Body of pancreas (tissue), 4 donors: Measurements from ENCODE around the gene ZNF408. TPM values are rescaled to one million over a fixed set of nuclear protein-coding genes. Genes with fewer than 3 reads are reported as not detected.

Source experiments
- ATAC-seq: fragments of 150-250 bp; one replicate; pipeline ENCODE4 v1.9.1; 2016
- DNase-seq, 4 donors: peaks; one replicate each; pipeline ENCODE4 v3.0.0-alpha.2; 2019
- H3K27ac ChIP-seq, 4 donors: fragments of 200-600 bp; sonication (generic); 1 replicate in 3 of 4; 2 replicates in 1 of 4; pipeline versions ENCODE4 v1.5.1 to v1.6.1; 2016 to 2019; ENCODE audit warnings: mild to moderate bottlenecking in 1 of 4, mixed read lengths in 1 of 4, moderate library complexity in 1 of 4
- H3K27me3 ChIP-seq, 2 donors: fragments of 200-600 bp; sonication (generic); one replicate each; pipeline ENCODE4 v1.6.0; 2016; ENCODE audit warnings: mild to moderate bottlenecking in 1 of 2
- H3K36me3 ChIP-seq, 2 donors: fragments of 200-600 bp; sonication (generic); replicated peaks in 1 of 2; 2 replicates each; pipeline ENCODE4 v1.5.1; 2016; ENCODE audit warnings: low read depth in 2 of 2; ENCODE audit not compliant: insufficient read depth in 1 of 2
- H3K4me1 ChIP-seq: fragments of 200-600 bp; sonication (generic); one replicate; pipeline ENCODE4 v1.6.0; 2016
- H3K4me3 ChIP-seq, 2 donors: fragments of 200-600 bp; sonication (generic); 1 replicate in 1 of 2; 2 replicates in 1 of 2; pipeline ENCODE4 v1.5.1; 2016 to 2019
- H3K9me3 ChIP-seq, 3 donors: fragments of 200-600 bp; sonication (generic); 1 replicate in 2 of 3; 2 replicates in 1 of 3; pipeline ENCODE4 v1.5.1; 2016
- POLR2A ChIP-seq, 3 donors: fragments of 450-650 bp; IDR thresholded peaks; one replicate each; pipeline ENCODE4 v1.6.1; 2016; ENCODE audit warnings: antibody characterized with exemption in 3 of 3, mild to moderate bottlenecking in 2 of 3
- WGBS, 2 donors: methylation state at CpG; one replicate each; pipeline ENCODE4 v1.1.5; 2017; 5-methylcytosine and 5-hydroxymethylcytosine counted together
- intact Hi-C: fragments of 100-400 bp; cut with DNase I; formaldehyde crosslinking; loops from one replicate; pipeline ENCODE4 v1.15.1; 2023
- total RNA-seq, 2 donors: library from RNA; depleted of rRNA; stranded (reverse); fragments of >200 nt; gene quantifications; one replicate each; pipeline ENCODE4 v1.1.0, GENCODE V29; 2016
- TF ChIP-seq, protein P1 (sequence below), 7 experiments: fragments of 450-650 bp in 4 of 7; fragments of 200-600 bp in 3 of 7; sonication (generic) in 3 of 7; IDR thresholded peaks; one replicate each; pipeline ENCODE4 v1.5.1; 2016 to 2019; ENCODE audit warnings: antibody characterized with exemption in 7 of 7

ZNF408 gene
- total RNA-seq, result 1 to 10 TPM; 6.5 to 7.9 TPM

DNA sequence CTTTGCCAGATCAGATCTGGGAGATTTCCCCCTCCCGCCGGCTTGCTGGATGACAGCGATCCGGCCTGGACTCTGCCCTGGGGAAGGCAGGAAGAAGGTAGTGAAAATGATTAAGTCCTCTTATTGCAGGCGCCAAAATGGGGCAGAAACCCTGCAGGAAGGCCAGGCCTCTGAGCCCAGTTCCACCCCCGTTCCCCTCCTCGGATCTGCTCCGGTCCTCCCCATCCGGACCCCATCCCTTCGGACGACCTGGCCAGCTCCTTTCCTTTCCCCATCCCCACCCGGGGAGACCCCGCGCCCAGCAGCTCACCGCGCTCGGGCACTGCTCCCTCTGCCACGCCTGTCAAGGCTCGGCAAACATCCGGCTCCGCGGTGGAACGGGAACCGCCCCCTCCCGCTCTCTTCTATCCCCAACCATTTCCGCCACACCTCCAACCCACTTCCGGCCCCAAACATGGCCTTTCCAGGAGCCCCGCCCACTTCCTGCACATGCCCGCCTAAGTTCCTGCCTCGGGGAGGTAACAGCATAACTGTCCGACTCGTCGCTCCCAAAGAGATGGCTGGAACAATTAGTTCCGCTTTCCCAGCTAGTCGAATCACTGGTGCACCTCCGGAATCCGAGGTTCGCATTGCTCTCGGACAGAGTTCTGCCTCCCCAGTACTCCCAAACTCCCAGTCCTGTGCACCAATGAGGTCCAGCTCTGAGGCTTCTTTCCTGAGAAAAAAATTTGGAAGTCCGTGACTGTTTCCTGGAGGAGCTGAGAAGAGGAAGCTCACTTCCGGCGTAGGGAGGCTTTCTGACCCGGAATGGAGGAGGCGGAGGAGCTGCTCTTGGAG, at the start of gene ZNF408, which contains the start of gene ARHGAP1:
Gene ZNF408, plus strand, starts transcription at position 791 of the 837 bp plus-strand sequence. Its CDS starts 17 bp downstream, at position 808.
Gene ARHGAP1, minus strand, starts transcription at position 379 of the 837 bp plus-strand sequence. CDS start 4,512 bp downstream, outside the sequence.
- 0 to 1% methylated on average over 39 to 43 of the region's 44 CpGs for WGBS, 2 donors

DNA sequence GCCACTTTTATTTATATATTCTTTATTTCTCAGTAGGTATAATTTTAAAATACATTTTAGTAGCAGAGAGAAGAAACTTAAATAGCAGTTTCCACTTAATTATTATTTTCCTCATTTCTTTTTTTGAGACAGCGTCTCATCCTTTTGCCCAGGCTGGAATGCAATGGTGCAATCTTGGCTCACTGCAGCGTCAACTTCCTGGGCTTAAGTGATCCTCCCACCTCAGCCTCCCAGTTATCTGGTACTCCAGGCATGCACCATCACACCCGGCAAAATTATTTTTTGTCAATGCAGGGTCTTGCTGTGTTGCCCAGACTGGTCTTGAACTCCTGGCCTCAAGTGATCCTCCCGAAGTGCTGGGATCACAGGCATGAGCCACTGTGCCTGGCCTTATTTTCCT, 45.2 kb upstream of the ZNF408 start:
- Histone ChIP-seq H3K4me1 (no peaks in the 10 kb centered on the region), H3K4me3 (no peak overlapping the region), H3K27ac (no peak overlapping the region), H3K9me3 (no peaks in the 10 kb centered on the region), H3K27me3 (no peaks in the 10 kb centered on the region), H3K36me3 (peaks cover 7 to 53% of the 10 kb centered on the region in 2 donors)
- WGBS, 2 donors, result 94 to 95% methylated on average over 4 of the region's 4 CpGs
- TF ChIP-seq, protein P1, sequence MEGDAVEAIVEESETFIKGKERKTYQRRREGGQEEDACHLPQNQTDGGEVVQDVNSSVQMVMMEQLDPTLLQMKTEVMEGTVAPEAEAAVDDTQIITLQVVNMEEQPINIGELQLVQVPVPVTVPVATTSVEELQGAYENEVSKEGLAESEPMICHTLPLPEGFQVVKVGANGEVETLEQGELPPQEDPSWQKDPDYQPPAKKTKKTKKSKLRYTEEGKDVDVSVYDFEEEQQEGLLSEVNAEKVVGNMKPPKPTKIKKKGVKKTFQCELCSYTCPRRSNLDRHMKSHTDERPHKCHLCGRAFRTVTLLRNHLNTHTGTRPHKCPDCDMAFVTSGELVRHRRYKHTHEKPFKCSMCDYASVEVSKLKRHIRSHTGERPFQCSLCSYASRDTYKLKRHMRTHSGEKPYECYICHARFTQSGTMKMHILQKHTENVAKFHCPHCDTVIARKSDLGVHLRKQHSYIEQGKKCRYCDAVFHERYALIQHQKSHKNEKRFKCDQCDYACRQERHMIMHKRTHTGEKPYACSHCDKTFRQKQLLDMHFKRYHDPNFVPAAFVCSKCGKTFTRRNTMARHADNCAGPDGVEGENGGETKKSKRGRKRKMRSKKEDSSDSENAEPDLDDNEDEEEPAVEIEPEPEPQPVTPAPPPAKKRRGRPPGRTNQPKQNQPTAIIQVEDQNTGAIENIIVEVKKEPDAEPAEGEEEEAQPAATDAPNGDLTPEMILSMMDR (IDR thresholded peaks at IDR 0.05), result no peak
- ATAC-seq, result no peak
- intact Hi-C loops, result no loop called here
- no peak for DNase-seq

More for the DNA sequence above, at the start of gene ZNF408, which contains the start of gene ARHGAP1:
- no peaks in the 10 kb centered on the region for H3K9me3 ChIP-seq
- peak; percentile 71 to 93 (median 88) for TF ChIP-seq POLR2A (IDR thresholded peaks at IDR 0.05)
- TF ChIP-seq, protein P1 (IDR thresholded peaks at IDR 0.05), result peak in 2 of 7 experiments; percentile 2 to 7
- peaks cover 40% of the 10 kb centered on the region for H3K4me1 ChIP-seq
- peak within 1 kb of the TSS; percentile 90 to 99 for H3K4me3 ChIP-seq
- intact Hi-C loops, result no loop called here
- H3K36me3 ChIP-seq, result peaks cover 7 to 20% of the 10 kb centered on the region in 2 donors
- DNase-seq, result peak; percentile 99
- ATAC-seq, result peak; percentile 99
- H3K27me3 ChIP-seq, result no peaks in the 10 kb centered on the region
- H3K27ac ChIP-seq, result peak within 1 kb of the TSS; percentile 74 to 94 (median 92)

DNA sequence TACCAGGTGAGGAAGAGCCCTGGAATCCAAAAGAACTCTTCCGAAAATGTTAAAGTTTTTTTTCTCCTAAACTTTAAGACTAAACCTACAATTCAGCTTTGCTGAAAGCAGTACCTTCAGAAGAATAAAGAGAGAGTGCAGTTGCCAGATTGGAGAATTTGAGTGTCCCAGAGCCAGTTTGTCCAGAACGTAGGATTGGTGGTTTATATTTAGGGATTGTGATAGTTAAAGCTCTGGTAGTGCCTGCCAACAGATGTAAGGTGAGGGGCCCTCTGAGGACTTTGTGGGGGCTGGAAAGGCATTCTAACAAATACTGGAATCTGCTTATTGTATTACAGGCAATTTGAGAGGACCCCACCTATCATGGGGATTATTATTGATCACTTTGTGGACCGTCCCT, 43.6 kb upstream of the ZNF408 start:
- Histone ChIP-seq H3K9me3 (no peaks in the 10 kb centered on the region), H3K36me3 (peaks cover 7 to 47% of the 10 kb centered on the region in 2 donors), H3K27ac (no peak overlapping the region), H3K4me1 (no peaks in the 10 kb centered on the region), H3K4me3 (no peak overlapping the region), H3K27me3 (no peaks in the 10 kb centered on the region)
- intact Hi-C loops, result no loop called here
- TF ChIP-seq, protein P1 (IDR thresholded peaks at IDR 0.05), result no peak
- TF ChIP-seq POLR2A (IDR thresholded peaks at IDR 0.05), result no peak
- no peak for DNase-seq
- 89 to 94% methylated on average over 3 of the region's 3 CpGs for WGBS, 2 donors
- no peak for ATAC-seq

- H3K9me3 ChIP-seq, result no peaks in the 10 kb centered on the region
- TF ChIP-seq POLR2A (IDR thresholded peaks at IDR 0.05), result no peak
- TF ChIP-seq, protein P1 (IDR thresholded peaks at IDR 0.05), result no peak
- no peaks in the 10 kb centered on the region for H3K27me3 ChIP-seq
- no peak overlapping the region for H3K27ac ChIP-seq
- WGBS, 2 donors, result 74 to 80% methylated on average over 4 of the region's 4 CpGs
- intact Hi-C loops, result no loop called here
- H3K36me3 ChIP-seq, result peaks cover 7 to 50% of the 10 kb centered on the region in 2 donors
- ATAC-seq (peak; percentile 27), DNase-seq (peak in 1 of 4 donors; percentile 27)
- no peaks in the 10 kb centered on the region for H3K4me1 ChIP-seq
- no peak overlapping the region for H3K4me3 ChIP-seq
Observed at GRCh38 chr11:46658259-46658658, 42.6 kb upstream of the ZNF408 start.
